CD14-positive monocyte (primary cell): ENCODE results near the gene LAMA1. TPM values are rescaled to one million over a fixed set of nuclear protein-coding genes. Genes with fewer than 3 reads are reported as not detected.

ENCODE experiments used
- DNase-seq, 3 donors: peaks; one replicate each; pipeline ENCODE4 v3.0.0-alpha.2; 2011 to 2022
- H2AFZ ChIP-seq: 2 replicates; pipeline ENCODE4 v1.6.0; 2012; ENCODE audit warnings: mild to moderate bottlenecking, low read depth, low read length, inconsistent platforms; ENCODE audit not compliant: insufficient read depth, poor library complexity, severe bottlenecking
- H3K27ac ChIP-seq, 2 donors: 1 replicate in 1 of 2; 2 replicates in 1 of 2; pipeline ENCODE4 v1.5.1; 2012 to 2013; ENCODE audit warnings: low read length in 2 of 2, control low read depth in 1 of 2, inconsistent platforms in 1 of 2, low read depth in 1 of 2, mild to moderate bottlenecking in 1 of 2
- H3K27me3 ChIP-seq, 2 donors: one replicate each; pipeline versions ENCODE4 v1.6.0 to v1.6.1; 2011 to 2013; ENCODE audit warnings: low read length in 2 of 2; ENCODE audit not compliant: control insufficient read depth in 2 of 2, insufficient read depth in 2 of 2
- H3K36me3 ChIP-seq, 2 donors: replicated peaks in 1 of 2; 1 replicate in 1 of 2; 2 replicates in 1 of 2; pipeline versions ENCODE4 v1.5.1 to v1.6.1; 2012 to 2013; ENCODE audit warnings: low read length in 2 of 2, control low read depth in 1 of 2, inconsistent platforms in 1 of 2, mild to moderate bottlenecking in 1 of 2; ENCODE audit not compliant: insufficient read depth in 2 of 2, control insufficient read depth in 1 of 2
- H3K4me1 ChIP-seq, 2 donors: 1 replicate in 1 of 2; 2 replicates in 1 of 2; pipeline versions ENCODE4 v1.5.1 to v1.6.1; 2012 to 2013; ENCODE audit warnings: low read length in 2 of 2, control low read depth in 1 of 2, inconsistent platforms in 1 of 2, mild to moderate bottlenecking in 1 of 2, moderate library complexity in 1 of 2; ENCODE audit not compliant: insufficient read depth in 2 of 2, control insufficient read depth in 1 of 2
- H3K4me2 ChIP-seq: replicated peaks from 2 replicates; pipeline ENCODE3; 2012; ENCODE audit warnings: low read length, moderate library complexity, mild to moderate bottlenecking; ENCODE audit not compliant: poor library complexity, severe bottlenecking; ENCODE audit errors: extremely low read depth
- H3K4me3 ChIP-seq, 3 experiments: fragments of 200-600 bp in 1 of 3; sonication (generic) in 1 of 3; replicated peaks in 1 of 3; 1 replicate in 2 of 3; 2 replicates in 1 of 3; pipeline ENCODE4 v1.5.1; 2011 to 2013; ENCODE audit warnings: low read length in 3 of 3, mild to moderate bottlenecking in 3 of 3, control low read depth in 2 of 3, low read depth in 2 of 3, inconsistent platforms in 1 of 3, moderate library complexity in 1 of 3
- H3K79me2 ChIP-seq: 2 replicates; pipeline ENCODE4 v1.6.0; 2012; ENCODE audit warnings: mild to moderate bottlenecking, control low read depth, inconsistent platforms, low read length, moderate library complexity; ENCODE audit not compliant: insufficient read depth
- H3K9ac ChIP-seq: 2 replicates; pipeline ENCODE4 v1.6.0; 2017; ENCODE audit warnings: low read length, mild to moderate bottlenecking; ENCODE audit not compliant: insufficient read depth, poor library complexity, severe bottlenecking
- H3K9me3 ChIP-seq, 2 donors: replicated peaks in 1 of 2; 1 replicate in 1 of 2; 2 replicates in 1 of 2; pipeline versions ENCODE4 v1.5.1 to v1.6.1; 2012 to 2013; ENCODE audit warnings: low read length in 2 of 2, control low read depth in 1 of 2; ENCODE audit not compliant: control insufficient read depth in 1 of 2, insufficient read depth in 1 of 2
- H4K20me1 ChIP-seq: 2 replicates; pipeline ENCODE4 v1.6.0; 2012; ENCODE audit warnings: mild to moderate bottlenecking, low read length, control low read depth, moderate library complexity; ENCODE audit not compliant: insufficient read depth
- H3K27ac Mint-ChIP-seq, 7 donors: one replicate each; pipeline ENCODE4 v1.8.0; 2020; ENCODE audit warnings: mild to moderate bottlenecking in 7 of 7, mixed read lengths in 7 of 7, moderate library complexity in 6 of 7, inconsistent platforms in 2 of 7
- H3K27me3 Mint-ChIP-seq, 3 donors: one replicate each; pipeline ENCODE4 v1.8.0; 2021 to 2022; ENCODE audit warnings: low read depth in 3 of 3, mild to moderate bottlenecking in 3 of 3, mixed read lengths in 3 of 3, moderate library complexity in 3 of 3, inconsistent platforms in 1 of 3
- H3K36me3 Mint-ChIP-seq, 2 donors: one replicate each; pipeline ENCODE4 v1.8.0; 2020; ENCODE audit warnings: mixed read lengths in 2 of 2, inconsistent platforms in 1 of 2, mild to moderate bottlenecking in 1 of 2
- H3K4me1 Mint-ChIP-seq: one replicate; pipeline ENCODE4 v1.8.0; 2020; ENCODE audit warnings: mild to moderate bottlenecking, mixed read lengths
- H3K4me3 Mint-ChIP-seq, 2 donors: one replicate each; pipeline ENCODE4 v1.8.0; 2020; ENCODE audit warnings: mild to moderate bottlenecking in 2 of 2, mixed read lengths in 2 of 2, moderate library complexity in 1 of 2
- H3K9me3 Mint-ChIP-seq, 7 donors: one replicate each; pipeline ENCODE4 v1.8.0; 2020 to 2022; ENCODE audit warnings: mixed read lengths in 7 of 7, mild to moderate bottlenecking in 6 of 7, moderate library complexity in 6 of 7, inconsistent platforms in 2 of 7
- WGBS: methylation state at CpG from one replicate; pipeline ENCODE4 v1.1.5; 2013; ENCODE audit warnings: missing lambda C conversion rate; ENCODE audit not compliant: insufficient coverage; 5-methylcytosine and 5-hydroxymethylcytosine counted together
- intact Hi-C, 2 donors: fragments of 100-400 bp; cut with micrococcal nuclease; formaldehyde crosslinking; loops; one replicate each; pipeline versions ENCODE4 v1.15.0 to v1.15.1; 2023
- polyA plus RNA-seq, 3 donors: library from polyadenylated mRNA; depleted of rRNA in 1 of 3; unstranded in 2 of 3; stranded (reverse) in 1 of 3; fragments of 300-500 nt in 2 of 3; fragments of >200 nt in 1 of 3; fragmentation: Illumina TruSeq in 2 of 3; gene quantifications; 1 replicate in 2 of 3; 2 replicates in 1 of 3; pipeline ENCODE4 v1.2.3, GENCODE V29; 2012 to 2021
- TF ChIP-seq, protein P1 (sequence below): fragments of 200-600 bp; IDR thresholded peaks from one replicate; pipeline ENCODE4 v1.8.0; 2022; ENCODE audit warnings: antibody characterized with exemption, mild to moderate bottlenecking

LAMA1 gene
- polyA plus RNA-seq, 3 donors, result not detected

DNA sequence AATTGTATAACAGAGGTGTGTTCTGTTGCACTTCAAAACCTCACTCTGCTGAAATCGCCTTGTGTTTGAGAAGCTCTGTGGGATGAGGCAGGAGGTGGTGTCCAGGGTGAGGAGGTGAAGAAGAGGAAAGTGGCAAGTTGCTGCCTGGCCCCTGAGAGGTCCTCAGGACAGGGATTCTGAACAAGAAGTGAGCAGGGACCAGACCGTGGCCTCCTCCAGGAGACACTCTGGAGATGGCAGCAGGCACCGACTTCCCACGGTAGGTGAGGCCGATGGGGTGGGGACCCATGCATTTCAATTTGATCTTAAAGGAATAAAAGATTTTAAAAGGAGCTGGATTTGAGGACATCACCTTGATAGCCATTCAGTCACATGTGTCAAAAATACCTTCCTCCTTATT lies 37.5 kb upstream of the LAMA1 start:
- Histone ChIP-seq H2AFZ (no peak overlapping the region), H3K4me2 (no peak overlapping the region), H3K36me3 (no peaks in the 10 kb centered on the region), H3K9me3 (no peaks in the 10 kb centered on the region), H3K27me3 (no peaks in the 10 kb centered on the region), H3K4me3 (no peak overlapping the region), H3K4me1 (no peaks in the 10 kb centered on the region), H4K20me1 (no peaks in the 10 kb centered on the region), H3K9ac (no peak overlapping the region), H3K27ac (no peak overlapping the region), H3K79me2 (no peaks in the 10 kb centered on the region)
- Mint-ChIP-seq H3K36me3 (no peaks in the 10 kb centered on the region), H3K27ac (no peak overlapping the region), H3K4me1 (no peaks in the 10 kb centered on the region), H3K27me3 (peaks cover 2 to 10% (median 4%) of the 10 kb centered on the region in 3 donors), H3K4me3 (no peak overlapping the region), H3K9me3 (peaks cover 0 to 1% (median 0%) of the 10 kb centered on the region in 7 donors)
- intact Hi-C loops, result no loop called here
- WGBS, result 94% methylated on average over 3 of the region's 5 CpGs
- no peak for DNase-seq
- TF ChIP-seq, protein P1, sequence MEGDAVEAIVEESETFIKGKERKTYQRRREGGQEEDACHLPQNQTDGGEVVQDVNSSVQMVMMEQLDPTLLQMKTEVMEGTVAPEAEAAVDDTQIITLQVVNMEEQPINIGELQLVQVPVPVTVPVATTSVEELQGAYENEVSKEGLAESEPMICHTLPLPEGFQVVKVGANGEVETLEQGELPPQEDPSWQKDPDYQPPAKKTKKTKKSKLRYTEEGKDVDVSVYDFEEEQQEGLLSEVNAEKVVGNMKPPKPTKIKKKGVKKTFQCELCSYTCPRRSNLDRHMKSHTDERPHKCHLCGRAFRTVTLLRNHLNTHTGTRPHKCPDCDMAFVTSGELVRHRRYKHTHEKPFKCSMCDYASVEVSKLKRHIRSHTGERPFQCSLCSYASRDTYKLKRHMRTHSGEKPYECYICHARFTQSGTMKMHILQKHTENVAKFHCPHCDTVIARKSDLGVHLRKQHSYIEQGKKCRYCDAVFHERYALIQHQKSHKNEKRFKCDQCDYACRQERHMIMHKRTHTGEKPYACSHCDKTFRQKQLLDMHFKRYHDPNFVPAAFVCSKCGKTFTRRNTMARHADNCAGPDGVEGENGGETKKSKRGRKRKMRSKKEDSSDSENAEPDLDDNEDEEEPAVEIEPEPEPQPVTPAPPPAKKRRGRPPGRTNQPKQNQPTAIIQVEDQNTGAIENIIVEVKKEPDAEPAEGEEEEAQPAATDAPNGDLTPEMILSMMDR, result no peak

DNA sequence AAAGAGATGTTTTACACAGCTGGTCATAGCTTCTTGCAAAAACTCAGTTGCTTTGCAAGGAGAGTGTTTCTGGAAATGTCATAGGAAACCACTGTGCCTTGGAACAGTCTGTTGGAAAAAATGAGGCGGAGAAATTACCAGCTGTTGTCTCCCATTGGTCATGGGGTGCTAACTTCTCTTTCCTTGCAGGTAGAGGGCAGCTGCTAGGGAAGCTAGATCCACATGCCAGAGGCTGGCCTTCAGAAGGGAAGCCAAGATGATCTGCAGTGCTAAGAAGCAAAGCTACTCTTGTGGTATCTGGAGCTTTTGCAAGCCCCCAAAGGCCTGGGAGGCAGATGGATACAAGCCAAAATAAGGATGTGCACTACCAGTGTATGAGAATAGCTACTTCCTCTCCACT lies 34.8 kb upstream of the LAMA1 start:
- intact Hi-C loops, result no loop called here
- Mint-ChIP-seq H3K27ac (no peak overlapping the region), H3K36me3 (no peaks in the 10 kb centered on the region), H3K4me3 (no peak overlapping the region), H3K27me3 (peaks cover 4 to 13% (median 7%) of the 10 kb centered on the region in 3 donors), H3K4me1 (no peaks in the 10 kb centered on the region), H3K9me3 (peaks cover 0 to 2% (median 0%) of the 10 kb centered on the region in 7 donors)
- H3K9me3 ChIP-seq, result no peaks in the 10 kb centered on the region
- no peak overlapping the region for H3K9ac ChIP-seq
- no peak overlapping the region for H3K27ac ChIP-seq
- no peak overlapping the region for H3K4me3 ChIP-seq
- no peaks in the 10 kb centered on the region for H3K4me1 ChIP-seq
- H3K36me3 ChIP-seq, result no peaks in the 10 kb centered on the region
- DNase-seq, result no peak
- WGBS, result 93% methylated on average over 1 of the region's 1 CpG
- H4K20me1 ChIP-seq, result no peaks in the 10 kb centered on the region
- H3K27me3 ChIP-seq, result no peaks in the 10 kb centered on the region
- H2AFZ ChIP-seq, result no peak overlapping the region
- no peak overlapping the region for H3K4me2 ChIP-seq
- TF ChIP-seq, protein P1, result no peak
- no peaks in the 10 kb centered on the region for H3K79me2 ChIP-seq
